HG03196 (cell line): ENCODE measurements around the gene BHLHA9.
"Not testable (repeated sequence)": the region's sequence is repeated elsewhere in the genome, so short reads cannot be mapped to it uniquely, and the experiment has no call there.

Experiments used
- ATAC-seq: cut with Tn5 transposase; IDR thresholded peaks from one replicate; pipeline ENCODE4 v1.9.1; 2021; ENCODE audit not compliant: unreplicated experiment

BHLHA9 gene

DNA sequence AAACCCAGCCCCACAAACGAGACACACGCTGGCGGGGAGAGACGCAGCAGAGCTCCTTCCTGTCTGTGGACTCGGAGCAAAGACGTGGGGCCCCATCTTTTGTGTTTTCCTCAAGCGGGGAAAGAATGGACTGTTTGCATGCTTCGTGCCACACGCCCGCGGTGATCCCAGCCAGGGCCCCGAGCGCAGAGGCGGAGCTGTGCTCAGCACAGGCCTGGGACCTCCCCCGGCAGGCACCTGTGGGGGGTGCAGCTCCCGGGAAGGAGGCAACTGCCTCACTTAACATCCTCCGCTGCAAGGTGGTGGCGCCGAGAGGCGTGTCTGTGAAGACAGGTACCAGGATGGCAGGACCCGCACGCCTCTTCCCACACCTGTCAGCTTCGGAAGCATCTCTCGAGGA is 28.4 kb downstream of the BHLHA9 start:
- no peak for ATAC-seq

DNA sequence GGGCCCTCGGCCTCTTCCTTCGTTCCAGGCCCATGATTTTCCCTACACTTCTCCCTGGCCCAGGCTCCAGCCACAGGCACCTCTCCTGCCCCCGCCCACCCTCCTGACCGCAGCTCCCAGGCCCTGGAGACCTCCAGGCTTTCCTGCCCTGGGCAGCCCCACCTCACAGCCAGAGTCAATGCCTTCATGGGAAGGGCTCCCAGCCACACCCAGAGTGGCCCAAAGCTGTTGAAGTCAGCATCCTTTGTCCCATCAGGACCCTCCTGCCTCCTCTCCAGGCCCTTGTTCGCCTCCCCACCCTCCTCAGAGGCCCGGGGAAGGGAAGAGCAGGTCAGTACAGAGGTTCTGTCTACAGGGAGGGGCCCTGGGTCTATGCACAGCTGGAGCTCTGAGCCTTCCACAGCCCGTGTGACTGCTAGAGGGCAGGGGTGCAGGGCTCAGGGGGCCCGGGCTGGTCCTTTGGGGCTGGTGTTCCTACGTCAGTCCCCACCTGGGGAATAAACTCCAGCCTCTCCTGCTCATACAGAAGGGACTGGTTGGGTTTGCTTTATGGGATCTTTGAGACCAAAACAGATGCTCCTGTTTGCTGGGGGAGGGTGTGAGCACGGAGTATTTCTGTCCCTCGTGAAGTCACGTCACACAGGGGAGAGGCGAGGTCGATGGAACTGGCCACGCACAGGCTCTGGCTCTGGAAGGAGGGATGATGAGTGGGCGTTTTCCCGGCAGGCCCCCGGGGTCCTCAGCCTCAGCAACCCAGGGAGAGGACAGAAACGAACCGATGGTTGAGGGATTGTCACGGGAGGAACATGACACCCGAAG is 29.5 kb downstream of the BHLHA9 start:
- no peak for ATAC-seq

DNA sequence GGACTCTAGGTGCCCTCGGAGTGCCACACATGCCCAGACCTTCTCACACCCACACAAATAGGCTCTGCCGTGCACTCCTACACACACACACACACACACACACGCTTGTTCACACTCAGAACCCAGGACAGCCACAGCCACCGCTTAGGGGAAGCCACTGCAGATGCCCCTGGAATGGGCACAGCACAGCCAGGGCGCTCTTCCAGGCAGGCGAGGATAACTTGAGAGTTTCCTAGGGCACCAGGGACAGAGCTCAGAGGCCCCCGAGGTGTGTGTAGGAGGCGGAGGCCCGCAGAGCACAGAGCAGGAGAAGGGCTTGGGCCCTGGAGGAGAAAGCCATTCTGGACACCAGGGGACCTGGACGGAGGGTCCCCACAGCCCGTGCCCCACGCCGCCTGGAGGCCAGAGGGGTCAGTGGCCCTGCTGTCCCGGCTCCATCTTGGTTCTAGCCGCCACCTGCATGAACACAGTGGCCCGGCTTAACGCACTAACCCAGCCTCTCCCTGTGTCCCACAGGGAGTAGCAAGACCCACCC is 30.2 kb downstream of the BHLHA9 start:
- no peak for ATAC-seq

DNA sequence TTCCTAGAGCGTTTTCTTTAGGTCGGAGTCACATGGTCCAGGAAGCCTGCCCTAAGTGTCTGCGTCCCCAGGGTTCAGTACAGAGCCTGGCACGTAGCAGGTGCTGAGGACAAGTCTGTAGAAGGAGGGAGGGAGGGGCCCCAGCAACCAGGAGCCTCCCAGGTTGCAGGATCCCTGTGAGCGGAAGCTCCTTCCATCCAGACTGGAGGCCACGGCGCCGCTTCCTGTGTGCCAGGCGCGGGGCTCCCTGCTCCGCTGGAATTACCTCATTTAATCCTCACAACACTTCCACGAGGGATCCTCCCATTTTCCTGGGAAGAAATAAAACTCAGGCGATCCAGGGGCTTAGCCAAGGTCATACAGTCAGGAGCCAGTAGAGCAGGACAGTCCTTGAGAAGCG is 31.3 kb downstream of the BHLHA9 start:
- ATAC-seq, result no peak

DNA sequence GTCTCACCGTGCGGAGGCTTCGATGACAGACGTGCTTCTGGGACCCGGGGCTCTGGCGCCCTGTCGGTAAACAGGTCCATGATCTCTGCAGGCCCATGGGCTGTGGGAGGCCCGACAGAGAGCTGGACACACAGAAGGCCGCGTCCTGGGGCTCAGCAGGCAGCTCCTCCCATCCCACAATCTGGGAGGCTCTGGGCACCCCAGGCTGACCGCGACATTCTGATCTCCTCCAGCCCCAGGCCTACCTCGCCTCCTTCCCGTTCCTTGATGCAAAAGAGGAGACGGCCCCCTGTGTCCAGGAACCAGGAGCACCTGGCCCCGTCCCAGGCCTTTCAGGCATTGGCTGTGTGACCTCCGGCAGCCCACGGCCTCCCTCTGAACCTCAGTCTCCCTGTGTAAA is 32.5 kb downstream of the BHLHA9 start:
- ATAC-seq, result no peak

DNA sequence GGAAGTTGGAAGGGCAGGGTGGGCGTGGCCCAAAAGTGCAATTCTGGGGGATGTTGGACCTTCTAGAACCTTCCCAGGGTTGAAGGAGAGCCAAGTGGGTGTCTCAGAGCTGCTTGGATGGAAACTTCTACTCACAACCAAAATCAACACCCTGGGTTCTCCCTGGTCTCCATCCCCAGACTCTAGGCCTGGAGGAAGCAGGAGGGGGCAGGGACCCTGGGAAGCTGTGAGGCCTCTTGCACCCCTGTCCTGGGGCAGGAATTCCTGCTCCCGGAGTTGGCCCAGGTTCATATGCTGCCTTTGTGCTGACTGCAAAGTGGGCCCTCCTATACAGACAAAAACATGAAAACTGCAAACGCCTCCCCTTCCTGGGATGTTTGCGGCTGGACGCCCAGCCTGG is 34.3 kb downstream of the BHLHA9 start:
- ATAC-seq, result no peak

DNA sequence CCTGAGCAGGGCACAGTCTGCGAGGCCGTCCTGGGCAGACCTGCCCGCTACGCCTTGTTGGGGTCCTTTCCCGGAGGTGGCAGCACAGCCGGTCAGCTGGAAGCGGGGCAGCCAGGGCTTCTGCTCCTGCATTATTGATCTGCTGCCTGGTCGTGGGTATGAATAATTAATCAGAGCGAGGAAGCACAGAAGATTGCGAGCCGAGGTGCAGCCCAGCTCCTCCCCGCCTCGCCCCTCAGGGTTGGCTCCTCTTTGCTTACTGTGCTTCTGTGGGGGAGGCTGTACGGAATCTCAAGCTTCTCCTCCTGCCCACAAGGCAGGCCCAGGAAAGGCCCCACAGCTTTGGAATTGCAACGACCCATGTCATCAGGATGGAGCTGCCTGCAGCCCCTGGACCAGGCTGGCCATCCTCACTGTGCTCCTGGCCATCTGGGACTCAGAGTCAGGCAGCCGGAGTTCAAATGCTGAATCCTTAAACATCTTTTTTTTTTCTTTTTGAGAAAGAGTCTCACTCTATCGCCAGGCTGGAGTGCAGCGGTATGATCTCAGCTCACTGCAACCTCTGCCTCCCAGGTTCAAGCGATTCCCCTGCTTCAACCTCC is 34.8 kb downstream of the BHLHA9 start:
- ATAC-seq, result no peak

DNA sequence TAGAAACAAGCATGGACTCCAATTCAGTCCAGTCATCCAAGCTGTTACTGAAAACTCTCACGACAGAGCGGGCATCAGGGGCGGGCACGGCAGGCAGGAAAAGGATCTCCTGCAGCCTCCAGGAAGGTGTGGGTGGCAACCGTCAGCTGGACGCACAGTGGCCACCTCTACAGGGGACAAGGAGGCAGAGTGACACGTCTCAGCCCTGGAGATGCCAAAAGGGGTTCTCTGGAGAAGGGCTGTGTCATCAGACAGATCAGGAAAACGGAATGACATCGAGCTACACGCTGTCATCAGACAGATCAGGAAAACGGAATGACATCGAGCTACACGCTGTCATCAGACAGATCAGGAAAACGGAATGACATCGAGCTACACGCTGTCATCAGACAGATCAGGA is 37.6 kb downstream of the BHLHA9 start:
- ATAC-seq, result not testable (repeated sequence)

DNA sequence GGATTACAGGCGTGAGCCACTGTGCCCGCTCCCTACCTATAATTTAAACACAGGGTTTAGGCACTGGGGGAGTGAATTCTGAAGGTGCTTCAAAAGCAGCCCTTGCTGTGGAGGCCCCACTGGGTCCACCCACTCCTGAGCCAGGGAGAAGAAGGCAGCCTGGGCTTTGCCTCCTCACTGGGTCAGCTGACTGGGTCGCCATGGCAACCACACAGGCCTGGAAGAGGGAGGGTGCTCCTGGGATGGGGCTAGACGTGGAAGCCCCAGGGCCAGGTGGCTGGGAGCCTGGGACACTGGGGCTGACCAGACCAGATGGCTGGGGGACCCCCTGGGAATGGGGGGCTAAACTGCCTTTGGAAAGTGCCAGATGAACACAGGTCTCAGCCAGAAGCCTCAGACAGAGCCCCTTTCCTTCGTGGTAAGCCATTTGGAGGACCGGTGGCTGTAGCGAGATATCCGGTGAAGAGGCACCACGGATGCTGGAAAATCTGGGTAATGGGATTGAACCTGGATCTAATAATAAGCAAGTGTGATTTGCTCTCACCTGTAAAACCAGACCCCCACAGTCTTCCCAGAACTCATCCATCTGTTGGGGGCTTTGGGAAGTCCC is 42.1 kb downstream of the BHLHA9 start:
- ATAC-seq, result no peak

DNA sequence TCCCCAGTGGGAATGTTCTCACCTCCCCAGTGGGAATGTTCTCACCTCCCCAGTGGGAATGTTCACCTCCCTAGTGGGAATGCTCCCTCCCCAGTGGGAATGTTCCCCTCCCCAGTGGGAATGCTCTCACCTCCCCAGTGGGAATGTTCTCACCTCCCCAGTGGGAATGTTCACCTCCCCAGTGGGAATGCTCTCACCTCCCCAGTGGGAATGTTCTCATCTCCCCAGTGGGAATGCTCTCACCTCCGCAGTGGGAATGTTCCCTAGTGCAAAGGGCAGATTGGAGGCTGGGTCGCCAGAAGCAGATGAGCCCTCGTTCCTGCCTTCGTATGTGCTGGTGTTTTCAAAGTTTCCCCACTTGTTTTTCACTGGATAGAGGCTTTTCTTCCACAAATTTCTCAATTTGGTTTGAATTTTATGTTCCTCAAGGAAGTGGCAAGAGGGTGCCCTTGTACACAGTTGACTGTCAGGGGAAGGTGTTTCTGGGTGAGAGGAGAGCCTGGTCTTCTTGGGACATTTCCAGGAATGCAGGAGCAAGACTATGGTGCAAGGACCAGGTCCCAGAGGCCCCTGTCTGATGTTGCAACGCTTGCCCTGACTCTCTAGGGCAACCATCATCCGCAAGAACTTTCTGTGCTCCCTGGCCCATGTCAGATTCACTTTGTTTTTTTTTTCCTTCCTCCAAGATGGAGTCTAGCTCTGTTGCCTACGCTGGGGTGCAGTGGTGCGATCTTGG is 43.2 kb downstream of the BHLHA9 start:
- no peak for ATAC-seq

DNA sequence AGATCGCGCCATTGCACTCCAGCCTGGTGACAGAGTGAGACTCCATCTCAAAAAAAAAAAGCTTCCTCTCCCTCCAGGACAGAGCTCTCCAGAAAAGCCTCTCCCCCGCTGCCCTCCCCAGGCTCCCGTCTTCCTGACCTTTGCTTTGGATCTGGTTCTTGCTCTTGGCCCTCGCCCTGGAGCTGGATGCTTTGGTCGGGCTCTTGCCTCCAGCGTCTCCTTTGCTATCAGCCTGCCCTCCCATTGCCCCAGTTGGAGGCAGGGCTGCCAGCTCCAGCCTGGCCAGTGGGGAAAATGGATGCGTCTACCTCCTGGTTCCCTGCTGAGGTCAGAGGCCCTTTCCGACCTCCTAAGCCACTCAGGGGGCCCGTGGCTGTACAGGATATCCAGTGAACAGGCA is 45.2 kb downstream of the BHLHA9 start:
- no peak for ATAC-seq

DNA sequence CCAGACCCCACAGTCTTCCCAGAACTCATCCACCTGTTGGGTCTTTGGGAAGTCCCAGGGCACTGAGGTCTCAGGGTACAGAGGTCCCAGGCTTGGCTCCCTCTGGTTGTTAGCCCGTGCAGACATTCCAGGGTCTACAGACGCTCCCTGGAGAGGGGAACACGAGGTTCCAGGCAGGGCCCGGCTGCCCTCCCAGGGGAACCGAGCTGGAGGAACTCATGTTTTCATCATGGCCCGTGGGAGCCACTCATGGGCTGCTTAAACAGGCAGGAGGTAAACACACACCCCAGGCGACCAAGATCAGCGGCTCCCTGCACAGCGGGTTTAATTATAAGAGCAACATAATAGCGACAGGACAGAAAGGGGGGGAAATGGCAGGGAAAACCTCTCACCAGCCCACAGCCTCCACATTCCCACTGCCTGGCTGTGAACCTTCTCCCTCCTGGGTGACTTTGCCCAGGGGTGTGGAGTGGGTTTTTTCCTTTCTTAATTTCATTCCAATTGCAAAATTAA is 45.7 kb downstream of the BHLHA9 start:
- ATAC-seq, result no peak
